PC-3 (cell line): ENCODE data around the gene TNRC18. TPM values are rescaled to one million over a fixed set of nuclear protein-coding genes. Genes with fewer than 3 reads are reported as not detected.
A peak's percentile ranks its signal among the peaks of the same experiment; 100 is the strongest.

Experiments used
- ATAC-seq: fragments of 200-7000 bp; cut with Tn5 transposase; 2 replicates; pipeline ENCODE4 v1.9.1; 2020; ENCODE audit warnings: mild to moderate bottlenecking, moderate library complexity
- BruUV-seq: library from RNA; stranded (reverse); fragments of 400-500 nt; replicated peaks from 2 replicates; lab custom pipeline; 2021; lab: Mats Ljungman, UMichigan
- CTCF ChIA-PET: fragments of 300-600 bp; sonication (Branson Sonifier 250); formaldehyde crosslinking; loops from one replicate; lab custom pipeline; 2022; ENCODE audit warnings: antibody characterized with exemption; lab: Charles Lee
- POLR2A ChIA-PET: fragments of 300-600 bp; sonication (Branson Sonifier 250); formaldehyde crosslinking; loops from one replicate; lab custom pipeline; 2022; ENCODE audit warnings: antibody characterized with exemption; ENCODE audit not compliant: unreplicated experiment; lab: Charles Lee
- DNase-seq: peaks from one replicate; pipeline ENCODE4 v3.0.0-alpha.2; 2015
- H2AFZ ChIP-seq: fragments of 300-600 bp; sonication (generic); 2 replicates; pipeline ENCODE4 v1.6.0; 2016; ENCODE audit warnings: antibody characterized with exemption, low read length
- H3F3A ChIP-seq: fragments of 300-600 bp; sonication (generic); one replicate; pipeline ENCODE4 v1.6.0; 2017; ENCODE audit warnings: antibody characterized with exemption, low read length, control low read depth, mild to moderate bottlenecking; ENCODE audit not compliant: unreplicated experiment
- H3K27ac ChIP-seq: fragments of 300-600 bp; sonication (generic); 2 replicates; pipeline ENCODE4 v1.5.1; 2016; ENCODE audit warnings: mild to moderate bottlenecking, low read length
- H3K27me3 ChIP-seq: fragments of 300-600 bp; sonication (generic); 2 replicates; pipeline ENCODE4 v1.6.1; 2016; ENCODE audit warnings: low read length, mixed read lengths
- H3K36me3 ChIP-seq: fragments of 300-600 bp; sonication (generic); 2 replicates; pipeline ENCODE4 v1.6.1; 2016; ENCODE audit warnings: low read depth, mixed run types, low read length, mixed read lengths
- H3K4me1 ChIP-seq: fragments of 300-600 bp; sonication (generic); 2 replicates; pipeline ENCODE4 v1.5.1; 2016; ENCODE audit warnings: low read length; ENCODE audit not compliant: insufficient read depth
- H3K4me2 ChIP-seq: fragments of 300-600 bp; sonication (generic); 2 replicates; pipeline ENCODE4 v1.6.0; 2016; ENCODE audit warnings: low read length
- H3K4me3 ChIP-seq: fragments of 300-600 bp; sonication (generic); 2 replicates; pipeline ENCODE4 v1.5.1; 2016; ENCODE audit warnings: mild to moderate bottlenecking, low read length, mixed read lengths
- H3K79me2 ChIP-seq: fragments of 300-600 bp; sonication (generic); 2 replicates; pipeline ENCODE4 v1.6.1; 2017; ENCODE audit warnings: low read length, mixed read lengths
- H3K9ac ChIP-seq: fragments of 300-600 bp; sonication (generic); 2 replicates; pipeline ENCODE4 v1.6.0; 2016; ENCODE audit warnings: mild to moderate bottlenecking, low read length
- H3K9me2 ChIP-seq: fragments of 300-600 bp; sonication (generic); replicated peaks from 2 replicates; pipeline ENCODE4 v1.6.1; 2016; ENCODE audit warnings: mixed run types, low read length, mixed read lengths
- H3K9me3 ChIP-seq: fragments of 300-600 bp; sonication (generic); 2 replicates; pipeline ENCODE4 v1.6.1; 2016; ENCODE audit warnings: low read length, mixed read lengths
- H4K20me1 ChIP-seq: fragments of 300-600 bp; sonication (generic); 2 replicates; pipeline ENCODE4 v1.6.1; 2016; ENCODE audit warnings: low read length, mixed read lengths
- EZH2 ChIP-seq: fragments of 300-600 bp; sonication (generic); IDR thresholded peaks from one replicate; pipeline ENCODE4 v1.6.1; 2017; ENCODE audit warnings: antibody characterized with exemption, mild to moderate bottlenecking, low read length; ENCODE audit not compliant: unreplicated experiment
- EZH2phosphoT487 ChIP-seq: fragments of 300-600 bp; sonication (generic); IDR thresholded peaks from 2 replicates; pipeline ENCODE4 v1.6.1; 2018; ENCODE audit warnings: mild to moderate bottlenecking, antibody characterized with exemption, low read length, borderline replicate concordance
- intact Hi-C: fragments of 100-400 bp; cut with micrococcal nuclease; formaldehyde crosslinking; loops from 2 replicates; pipeline ENCODE4 v1.9.0; 2023
- total RNA-seq: library from RNA; depleted of rRNA; stranded (reverse); fragments of >200 nt; gene quantifications from 2 replicates; pipeline ENCODE4 v1.2.3, GENCODE V29; 2014
- TF ChIP-seq, protein P1 (sequence below): fragments of 300-600 bp; sonication (generic); conservative IDR thresholded peaks from 2 replicates; pipeline ENCODE4 v1.5.1; 2017; ENCODE audit warnings: antibody characterized with exemption, low read depth, mild to moderate bottlenecking, low read length

TNRC18 gene
- total RNA-seq, 1 experiment from 2014 or later = 26.8 TPM

DNA sequence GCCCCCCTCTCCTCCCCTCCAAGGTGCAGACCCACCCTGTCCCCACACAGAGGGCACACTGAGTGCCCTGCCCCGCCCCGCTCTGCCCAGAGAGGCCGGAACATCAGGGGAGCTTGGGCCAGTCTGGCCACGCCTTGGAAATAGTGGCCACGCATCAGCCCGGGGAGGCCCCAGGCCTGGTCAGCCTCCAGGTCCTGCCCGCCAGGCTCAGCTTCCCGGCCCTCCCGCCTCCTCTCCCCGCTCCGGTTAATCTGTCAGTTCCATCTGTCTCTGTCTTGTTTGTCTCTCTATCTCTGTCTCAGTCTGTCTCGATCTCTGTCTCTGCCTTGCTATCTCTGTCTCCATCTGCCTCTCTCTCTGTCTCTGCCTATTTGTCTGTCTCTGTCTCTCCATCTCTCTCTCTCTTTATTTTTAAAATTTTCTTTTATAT lies 28.9 kb upstream of the TNRC18 start:
- Histone ChIP-seq H3K4me2 (no peak overlapping the region), H2AFZ (no peak overlapping the region), H3F3A (no peaks in the 10 kb centered on the region), H3K9me3 (no peaks in the 10 kb centered on the region), H3K4me1 (no peaks in the 10 kb centered on the region), H3K27me3 (no peaks in the 10 kb centered on the region), H3K4me3 (no peak overlapping the region), H3K36me3 (no peaks in the 10 kb centered on the region), H3K79me2 (no peaks in the 10 kb centered on the region), H3K9ac (no peak overlapping the region), H3K9me2 (no peaks in the 10 kb centered on the region), H3K27ac (no peak overlapping the region), H4K20me1 (no peaks in the 10 kb centered on the region)
- CTCF ChIA-PET = no interaction called here
- intact Hi-C loops = no loop called here
- no peak for TF ChIP-seq EZH2phosphoT487
- no peak for TF ChIP-seq EZH2
- TF ChIP-seq, protein P1, sequence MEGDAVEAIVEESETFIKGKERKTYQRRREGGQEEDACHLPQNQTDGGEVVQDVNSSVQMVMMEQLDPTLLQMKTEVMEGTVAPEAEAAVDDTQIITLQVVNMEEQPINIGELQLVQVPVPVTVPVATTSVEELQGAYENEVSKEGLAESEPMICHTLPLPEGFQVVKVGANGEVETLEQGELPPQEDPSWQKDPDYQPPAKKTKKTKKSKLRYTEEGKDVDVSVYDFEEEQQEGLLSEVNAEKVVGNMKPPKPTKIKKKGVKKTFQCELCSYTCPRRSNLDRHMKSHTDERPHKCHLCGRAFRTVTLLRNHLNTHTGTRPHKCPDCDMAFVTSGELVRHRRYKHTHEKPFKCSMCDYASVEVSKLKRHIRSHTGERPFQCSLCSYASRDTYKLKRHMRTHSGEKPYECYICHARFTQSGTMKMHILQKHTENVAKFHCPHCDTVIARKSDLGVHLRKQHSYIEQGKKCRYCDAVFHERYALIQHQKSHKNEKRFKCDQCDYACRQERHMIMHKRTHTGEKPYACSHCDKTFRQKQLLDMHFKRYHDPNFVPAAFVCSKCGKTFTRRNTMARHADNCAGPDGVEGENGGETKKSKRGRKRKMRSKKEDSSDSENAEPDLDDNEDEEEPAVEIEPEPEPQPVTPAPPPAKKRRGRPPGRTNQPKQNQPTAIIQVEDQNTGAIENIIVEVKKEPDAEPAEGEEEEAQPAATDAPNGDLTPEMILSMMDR = no peak
- BruUV-seq = no TSS peak
- POLR2A ChIA-PET = no interaction called here
- ATAC-seq (peak; percentile 8; the same call in 1 of the 2 replicates), DNase-seq (no peak)

DNA sequence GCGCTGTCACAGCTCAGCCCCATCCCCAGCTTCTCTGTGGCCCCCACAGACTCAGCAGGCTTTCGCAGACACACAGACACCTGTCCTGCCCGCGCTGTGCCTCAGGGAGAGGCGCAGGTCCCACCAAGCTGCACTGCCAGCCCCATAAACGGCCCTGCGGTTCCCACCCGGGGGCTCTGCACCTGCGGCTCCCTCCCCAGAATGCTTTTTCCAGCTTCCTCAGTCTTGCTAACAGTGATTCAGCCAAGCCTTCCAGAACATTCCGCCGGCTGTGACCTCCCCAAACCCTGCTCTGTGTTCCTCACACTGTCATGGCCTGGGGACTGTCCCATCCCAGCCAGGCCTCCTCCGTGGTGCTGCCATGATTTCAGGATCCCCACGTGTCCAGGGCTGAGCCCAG lies 27.8 kb upstream of the TNRC18 start:
- no peak overlapping the region for H3K4me3 ChIP-seq
- CTCF ChIA-PET = interaction anchor here (0.5 to 1.4 kb wide), 4 partner anchors 54 to 363 kb away, joined by 3 to 12 read pairs (median 3); no protein-coding TSS in a partner anchor
- ATAC-seq (no peak), DNase-seq (no peak)
- no peaks in the 10 kb centered on the region for H3F3A ChIP-seq
- no peak overlapping the region for H3K9ac ChIP-seq
- POLR2A ChIA-PET = interaction anchor here (0.6 kb wide), 1 partner anchor 111 kb away, joined by 3 read pairs; no protein-coding TSS in a partner anchor
- H2AFZ ChIP-seq = no peak overlapping the region
- no peaks in the 10 kb centered on the region for H4K20me1 ChIP-seq
- TF ChIP-seq, protein P1 = no peak
- TF ChIP-seq EZH2phosphoT487 = no peak
- TF ChIP-seq EZH2 = no peak
- H3K27me3 ChIP-seq = no peaks in the 10 kb centered on the region
- intact Hi-C loops = loop anchor here (1.0 kb wide), 1 partner anchor 211 kb away; no protein-coding TSS in a partner anchor
- H3K4me1 ChIP-seq = no peaks in the 10 kb centered on the region
- no peaks in the 10 kb centered on the region for H3K9me2 ChIP-seq
- no peak overlapping the region for H3K27ac ChIP-seq
- no peaks in the 10 kb centered on the region for H3K36me3 ChIP-seq
- no peaks in the 10 kb centered on the region for H3K79me2 ChIP-seq
- no peak overlapping the region for H3K4me2 ChIP-seq
- no peaks in the 10 kb centered on the region for H3K9me3 ChIP-seq
- BruUV-seq = no TSS peak

DNA sequence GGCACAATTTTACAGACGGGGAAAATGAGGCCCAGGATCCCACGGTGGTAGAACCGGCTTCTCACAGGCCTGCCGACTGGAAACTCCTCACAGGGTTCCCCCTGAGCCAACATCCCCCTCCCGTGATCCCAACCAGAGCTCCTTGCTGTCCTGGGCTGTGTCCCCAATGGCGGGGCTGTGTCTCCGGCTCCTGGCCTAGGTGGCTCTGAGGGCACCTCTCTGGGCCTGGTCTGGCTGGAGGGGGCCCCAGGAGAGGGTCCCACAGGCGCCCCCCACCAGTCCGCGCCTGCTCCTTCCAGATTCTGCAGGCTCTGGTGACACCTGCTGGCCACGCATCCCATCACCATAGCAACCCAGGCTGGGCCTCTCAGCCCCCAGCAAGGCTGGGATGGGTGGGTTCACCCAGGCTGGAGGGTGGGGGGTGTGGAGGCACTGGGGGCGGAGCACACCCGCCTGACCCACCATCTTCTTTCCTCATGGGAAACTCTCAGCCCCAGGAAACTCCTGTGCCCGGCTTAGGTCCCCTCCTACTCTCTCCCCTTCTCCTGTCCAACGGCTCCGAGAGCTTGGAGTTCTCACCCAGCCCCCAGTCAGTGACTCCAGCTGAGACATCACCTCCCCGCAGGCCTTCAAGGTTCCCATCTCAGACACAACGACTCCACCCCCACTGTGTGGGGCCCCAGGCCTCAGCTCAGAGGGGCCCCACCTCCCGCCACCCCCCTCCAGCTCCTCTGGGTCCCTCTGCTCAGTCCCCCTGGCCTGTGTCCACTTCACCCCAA lies 27.1 kb upstream of the TNRC18 start:
- Histone ChIP-seq H3K9me3 (no peaks in the 10 kb centered on the region), H3K4me1 (no peaks in the 10 kb centered on the region), H3K9me2 (no peaks in the 10 kb centered on the region), H3K4me3 (no peak overlapping the region), H3K27me3 (no peaks in the 10 kb centered on the region), H3K27ac (no peak overlapping the region), H3K4me2 (no peak overlapping the region), H3K79me2 (no peaks in the 10 kb centered on the region), H2AFZ (no peak overlapping the region), H3K36me3 (no peaks in the 10 kb centered on the region), H3K9ac (no peak overlapping the region), H3F3A (no peaks in the 10 kb centered on the region), H4K20me1 (no peaks in the 10 kb centered on the region)
- DNase-seq = peak; percentile 32
- BruUV-seq = no TSS peak
- intact Hi-C loops = loop anchor here (1.0 kb wide), 2 partner anchors 84 to 210 kb away; no protein-coding TSS in a partner anchor
- no peak for TF ChIP-seq EZH2phosphoT487
- TF ChIP-seq, protein P1 = peak; percentile 77
- CTCF ChIA-PET = interaction anchor here (0.5 to 1.4 kb wide), 6 partner anchors 53 to 362 kb away, joined by 3 to 12 read pairs (median 4); no protein-coding TSS in a partner anchor
- POLR2A ChIA-PET = no interaction called here
- ATAC-seq = peak; percentile 67
